HCT116 (cell line): ENCODE measurements around the gene ARHGAP27. TPM values are rescaled to one million over a fixed set of nuclear protein-coding genes. Genes with fewer than 3 reads are reported as not detected.

ENCODE experiments used
- ATAC-seq: fragments of 200-7000 bp; cut with Tn5 transposase; 2 replicates; pipeline ENCODE4 v1.9.1; 2020; ENCODE audit warnings: mild to moderate bottlenecking, moderate library complexity
- BruUV-seq: library from RNA; stranded (reverse); fragments of 400-500 nt; replicated peaks from 2 replicates; lab custom pipeline; 2021; lab: Mats Ljungman, UMichigan
- CTCF ChIA-PET: fragments of 300-600 bp; sonication (Branson Sonifier 250); formaldehyde crosslinking; loops from one replicate; lab custom pipeline; 2021; ENCODE audit warnings: antibody characterized with exemption; lab: Charles Lee
- POLR2A ChIA-PET: fragments of 300-600, 350-600 bp; sonication (Branson Sonifier 250); formaldehyde crosslinking; loops from one replicate; lab custom pipeline; 2021; ENCODE audit warnings: antibody characterized with exemption; lab: Charles Lee
- RAD21 ChIA-PET, 2 experiments: fragments of 300-600 bp; sonication (Branson Sonifier 250); formaldehyde crosslinking; loops; one replicate each; lab custom pipeline; 2023; ENCODE audit warnings: low total read pairs in 2 of 2; ENCODE audit not compliant: uncharacterized antibody in 2 of 2, unreplicated experiment in 2 of 2, low non-redundant PET in 1 of 2; lab: Charles Lee
- DNase-seq: peaks from one replicate; pipeline ENCODE4 v3.0.0-alpha.2; 2010; ENCODE audit warnings: low read depth, low spot score
- H2AFZ ChIP-seq: fragments of 200-600 bp; shearing (Covaris generic), sonication (generic); 2 replicates; pipeline ENCODE4 v1.6.1; 2017; ENCODE audit warnings: low read depth, mixed run types, mixed read lengths, antibody characterized with exemption, low read length; ENCODE audit not compliant: poor library complexity, severe bottlenecking
- H3K27ac ChIP-seq: 2 replicates; pipeline ENCODE4 v1.5.1; 2012; ENCODE audit warnings: low read depth, low read length
- H3K27me3 ChIP-seq: fragments of 200-600 bp; sonication (generic); 2 replicates; pipeline ENCODE4 v1.6.1; 2016; ENCODE audit warnings: mixed run types, low read length, mixed read lengths; ENCODE audit not compliant: insufficient read depth
- H3K36me3 ChIP-seq, 2 experiments: fragments of 200-500 bp in 1 of 2; fragments of 200-600 bp in 1 of 2; sonication (Bioruptor generic) in 1 of 2; sonication (generic) in 1 of 2; 2 replicates each; pipeline versions ENCODE4 v1.5.1 to v1.6.1; 2014 to 2016; ENCODE audit warnings: low read length in 2 of 2, inconsistent platforms in 1 of 2, mixed read lengths in 1 of 2, mixed run types in 1 of 2; ENCODE audit not compliant: insufficient read depth in 2 of 2, control insufficient read depth in 1 of 2
- H3K4me1 ChIP-seq, 2 experiments: fragments of 200-600 bp in 1 of 2; sonication (generic) in 1 of 2; 2 replicates each; pipeline versions ENCODE4 v1.5.1 to v1.6.1; 2012 to 2017; ENCODE audit warnings: low read length in 2 of 2, inconsistent platforms in 1 of 2, mild to moderate bottlenecking in 1 of 2, mixed read lengths in 1 of 2, mixed run types in 1 of 2, moderate library complexity in 1 of 2; ENCODE audit not compliant: insufficient read depth in 2 of 2, control insufficient read depth in 1 of 2
- H3K4me2 ChIP-seq: fragments of 200-600 bp; sonication (generic); 2 replicates; pipeline ENCODE4 v1.6.1; 2017; ENCODE audit warnings: mixed run types, low read length, mixed read lengths
- H3K4me3 ChIP-seq, 2 experiments: fragments of 200-600 bp in 1 of 2; sonication (generic) in 1 of 2; replicated peaks in 1 of 2; 2 replicates each; pipeline ENCODE4 v1.5.1; 2011 to 2016; ENCODE audit warnings: low read length in 2 of 2, control low read depth in 1 of 2, low read depth in 1 of 2, mild to moderate bottlenecking in 1 of 2, mixed read lengths in 1 of 2, mixed run types in 1 of 2
- H3K79me2 ChIP-seq: fragments of 200-600 bp; sonication (generic); 2 replicates; pipeline ENCODE4 v1.6.1; 2017; ENCODE audit warnings: mild to moderate bottlenecking, mixed run types, low read length, moderate library complexity, mixed read lengths; ENCODE audit not compliant: insufficient read depth
- H3K9ac ChIP-seq: fragments of 200-600 bp; sonication (generic); 2 replicates; pipeline ENCODE4 v1.6.1; 2016; ENCODE audit warnings: low read length, mixed read lengths
- H3K9me2 ChIP-seq: fragments of 200-600 bp; sonication (generic), shearing (Covaris generic); 2 replicates; pipeline ENCODE4 v1.6.1; 2017; ENCODE audit warnings: mixed run types, mild to moderate bottlenecking, moderate library complexity; ENCODE audit not compliant: insufficient read depth
- H3K9me3 ChIP-seq, 2 experiments: fragments of 200-500 bp in 1 of 2; fragments of 200-600 bp in 1 of 2; sonication (Bioruptor generic) in 1 of 2; sonication (generic) in 1 of 2; 2 replicates each; pipeline ENCODE4 v1.6.1; 2014 to 2017; ENCODE audit warnings: low read length in 2 of 2, mixed read lengths in 2 of 2, inconsistent platforms in 1 of 2, low read depth in 1 of 2, mild to moderate bottlenecking in 1 of 2, mixed run types in 1 of 2, moderate library complexity in 1 of 2; ENCODE audit not compliant: control insufficient read depth in 1 of 2, insufficient read depth in 1 of 2
- H4K20me1 ChIP-seq: fragments of 200-600 bp; sonication (generic), shearing (Covaris generic); 2 replicates; pipeline ENCODE4 v1.6.1; 2017; ENCODE audit warnings: mixed run types, mild to moderate bottlenecking, moderate library complexity; ENCODE audit not compliant: insufficient read depth
- CBX3 ChIP-seq: IDR thresholded peaks from 2 replicates; pipeline ENCODE4 v1.6.1; 2012; ENCODE audit warnings: low read depth
- CEBPB ChIP-seq: IDR thresholded peaks from 2 replicates; pipeline ENCODE4 v1.6.1; 2012; ENCODE audit warnings: low read depth
- ELF1 ChIP-seq: IDR thresholded peaks from 2 replicates; pipeline ENCODE4 v1.6.1; 2012; ENCODE audit warnings: low read depth, borderline replicate concordance
- EZH2phosphoT487 ChIP-seq: fragments of 200-600 bp; IDR thresholded peaks from 2 replicates; pipeline ENCODE4 v1.6.1; 2018; ENCODE audit warnings: antibody characterized with exemption, borderline replicate concordance
- POLR2A ChIP-seq: IDR thresholded peaks from 2 replicates; pipeline ENCODE4 v1.7.0; 2011; ENCODE audit warnings: borderline replicate concordance; ENCODE audit not compliant: insufficient read depth, insufficient read length; ENCODE audit errors: extremely low read depth
- RAD21 ChIP-seq: IDR thresholded peaks from 2 replicates; pipeline ENCODE4 v1.6.1; 2012; ENCODE audit warnings: low read depth, mild to moderate bottlenecking
- REST ChIP-seq: IDR thresholded peaks from 2 replicates; pipeline ENCODE4 v1.6.1; 2012; ENCODE audit warnings: low read depth
- TCF7L2 ChIP-seq: IDR thresholded peaks from 2 replicates; pipeline ENCODE4 v1.7.0; 2011; ENCODE audit warnings: borderline replicate concordance, inconsistent platforms; ENCODE audit not compliant: insufficient read depth, insufficient read length; ENCODE audit errors: extremely low read depth
- YY1 ChIP-seq: IDR thresholded peaks from 2 replicates; pipeline ENCODE4 v1.6.1; 2011; ENCODE audit warnings: low read length, low read depth, moderate library complexity, mild to moderate bottlenecking; ENCODE audit not compliant: insufficient replicate concordance; ENCODE audit errors: extremely low read depth
- ZBTB33 ChIP-seq: IDR thresholded peaks from 2 replicates; pipeline ENCODE4 v1.6.1; 2011; ENCODE audit warnings: mild to moderate bottlenecking, low read length, moderate library complexity; ENCODE audit not compliant: insufficient replicate concordance; ENCODE audit errors: extremely low read depth
- intact Hi-C: fragments of 100-400 bp; cut with micrococcal nuclease; formaldehyde crosslinking; loops from 2 replicates; pipeline ENCODE4 v1.10.0; 2022
- total RNA-seq: library from RNA; stranded (reverse); gene quantifications from one replicate; pipeline ENCODE4 v1.2.1, GENCODE V29; 2021; ENCODE audit not compliant: unreplicated experiment

ARHGAP27 gene
- total RNA-seq, 1 experiment from 2014 or later: 46.7 TPM

- H3K4me1 ChIP-seq: peaks cover 24 to 37% of the 10 kb centered on the region in 2 experiments; a peak in 3 of 4 replicates
- RAD21 ChIA-PET: no interaction called here
- H3K4me3 ChIP-seq: no peak overlapping the region
- H4K20me1 ChIP-seq: no peaks in the 10 kb centered on the region
- CTCF ChIA-PET: no interaction called here
- H3K79me2 ChIP-seq: no peaks in the 10 kb centered on the region
- POLR2A ChIA-PET: no interaction called here
- no peak overlapping the region for H2AFZ ChIP-seq
- H3K36me3 ChIP-seq: no peaks in the 10 kb centered on the region
- no peaks in the 10 kb centered on the region for H3K9me3 ChIP-seq
- ATAC-seq: no peak
- TF ChIP-seq REST (no peak), RAD21 (no peak), TCF7L2 (no peak), YY1 (no peak), EZH2phosphoT487 (no peak), CBX3 (no peak), POLR2A (no peak), ELF1 (no peak), ZBTB33 (no peak), CEBPB (no peak)
- no peak overlapping the region for H3K27ac ChIP-seq
- no peak overlapping the region for H3K4me2 ChIP-seq
- H3K27me3 ChIP-seq: no peaks in the 10 kb centered on the region
- H3K9me2 ChIP-seq: no peaks in the 10 kb centered on the region
- no TSS peak for BruUV-seq
- intact Hi-C loops: no loop called here
- no peak for DNase-seq
- no peak overlapping the region for H3K9ac ChIP-seq
These were observed 5.0 kb upstream of the ARHGAP27 start for GRCh38 chr17:45437465-45438283.
